GM19463 (cell line): ENCODE results near the gene BEND2.

Source experiments
- ATAC-seq: cut with Tn5 transposase; IDR thresholded peaks from one replicate; pipeline ENCODE4 v1.9.1; 2021; ENCODE audit warnings: mild to moderate bottlenecking, moderate library complexity; ENCODE audit not compliant: unreplicated experiment

BEND2 gene

DNA sequence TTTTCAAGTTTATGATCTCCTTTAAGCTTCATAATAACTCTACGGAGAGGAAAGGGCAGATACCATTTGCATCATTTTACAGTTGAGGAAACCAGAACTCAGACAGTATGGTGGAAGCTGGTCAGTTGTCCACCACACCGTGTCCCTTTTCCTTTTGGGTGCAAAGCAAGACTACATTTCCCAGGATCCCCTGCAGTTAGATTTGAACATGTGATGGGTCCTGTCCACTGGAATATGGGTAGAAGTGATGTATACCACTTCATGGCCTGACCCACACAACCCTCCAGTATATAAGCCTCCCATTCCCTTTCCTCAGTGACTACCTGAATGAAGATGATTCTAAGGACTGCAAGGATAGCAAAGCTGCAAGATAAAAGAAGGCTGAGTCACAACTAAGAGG is 74.7 kb downstream of the BEND2 start:
- ATAC-seq: no peak

DNA sequence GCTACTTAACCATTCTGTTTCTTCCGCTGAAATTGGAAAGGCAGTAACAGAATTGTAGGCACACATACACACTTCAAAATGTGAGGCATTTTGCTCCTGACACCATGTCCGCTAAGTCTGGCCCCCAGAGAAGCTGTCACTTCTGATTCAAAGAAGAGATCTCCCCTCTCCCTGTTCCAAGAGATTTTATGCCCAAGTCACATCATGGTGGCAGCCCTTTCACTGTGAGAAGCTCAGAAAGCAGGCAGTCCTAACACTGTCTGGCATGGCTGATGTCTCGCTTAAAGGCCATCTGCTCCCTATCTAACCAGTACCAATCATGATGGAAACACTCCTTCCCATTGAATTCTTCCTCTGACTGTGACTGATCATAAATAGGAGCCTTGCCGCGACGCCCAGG is 83.9 kb downstream of the BEND2 start:
- no peak for ATAC-seq

- no peak for ATAC-seq
Observed at GRCh38 chrX:18133605-18134004, 87.1 kb downstream of the BEND2 start.

DNA sequence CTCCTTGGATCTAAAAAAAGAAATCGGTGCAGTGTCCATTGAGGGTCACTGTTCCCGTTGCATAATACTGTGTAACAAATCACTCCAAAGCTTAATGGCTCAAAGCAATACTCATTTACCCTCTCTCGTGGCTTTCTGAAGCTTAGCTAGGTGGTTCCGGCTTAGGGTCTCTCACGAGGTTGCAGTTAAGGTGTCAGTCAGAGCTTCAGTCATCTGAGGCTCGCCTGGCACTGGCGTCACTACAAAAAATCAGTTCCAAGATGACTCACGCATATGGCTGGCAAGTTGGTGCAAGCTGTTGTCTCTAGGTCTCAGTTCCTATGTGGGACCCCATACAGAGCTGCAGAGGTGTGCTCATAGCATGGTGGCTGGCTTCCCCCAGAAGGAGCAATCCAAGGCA is 91.0 kb downstream of the BEND2 start:
- ATAC-seq: no peak

DNA sequence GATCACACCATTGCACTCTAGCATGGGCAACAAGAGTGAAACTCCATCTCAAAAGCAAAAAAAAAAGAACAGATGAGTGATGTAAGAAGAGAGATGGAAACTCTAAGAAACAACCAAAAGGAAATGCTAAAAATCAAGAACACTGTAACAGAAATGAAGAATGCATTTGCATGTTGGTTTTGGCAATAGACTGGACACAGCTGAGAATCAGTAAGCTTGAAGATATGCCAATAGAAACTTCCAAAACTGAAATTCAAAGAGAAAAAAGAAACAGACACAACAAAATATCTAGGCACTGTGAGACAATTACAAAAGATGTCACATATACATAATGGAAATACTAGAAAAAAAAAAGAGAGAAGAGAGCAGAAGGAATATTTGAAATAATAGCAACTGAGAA is 93.7 kb downstream of the BEND2 start:
- ATAC-seq: no peak

GRCh38 chrX:18119856-18120255 is 100.8 kb downstream of the BEND2 start:
- ATAC-seq: no peak
